Measurements from ENCODE around the gene DHX29. TPM values are rescaled to one million over a fixed set of nuclear protein-coding genes. Genes with fewer than 3 reads are reported as not detected.

DHX29 gene
- polyA plus RNA-seq, 1 donor (not counting 4 experiments of a cell fraction or from before 2014, with no cell fraction given): 18.8 TPM

- dilution Hi-C loops (cut with MboI; ENCODE audit: extremely low pct_ligation_motif_present, low sequenced_read_pairs): no loop called here
- Histone ChIP-seq H3K9me1 (ENCODE audit: control insufficient read depth, extremely low read depth, insufficient read depth, low read length) (no peaks in the 10 kb centered on the region), H3K4me1 (ENCODE audit: control insufficient read depth, extremely low read depth, insufficient read depth, low read length) (no peaks in the 10 kb centered on the region), H3K4me2 (ENCODE audit: control insufficient read depth, extremely low read depth, insufficient read depth, low read depth, low read length) (no peak overlapping the region), H3K79me2 (ENCODE audit: control insufficient read depth, insufficient read depth, low read length) (no peaks in the 10 kb centered on the region), H3K4me3 (ENCODE audit: control insufficient read depth in 2 of 3, extremely low read depth in 1 of 3, insufficient read depth in 2 of 3, low read depth in 1 of 3, low read length in 3 of 3) (no peak overlapping the region), H3K27ac (ENCODE audit: control insufficient read depth, insufficient read depth, low read length) (no peak overlapping the region), H3K36me3 (ENCODE audit: control insufficient read depth in 2 of 2, extremely low read depth in 1 of 2, insufficient read depth in 2 of 2, low read length in 2 of 2) (peaks cover 3 to 4% of the 10 kb centered on the region in 2 experiments), H3K27me3 (ENCODE audit: control insufficient read depth, extremely low read depth, insufficient read depth, low read length) (no peaks in the 10 kb centered on the region), H3K9ac (ENCODE audit: control insufficient read depth, extremely low read depth, insufficient read depth, low read length) (no peak overlapping the region), H3K9me3 (ENCODE audit: control insufficient read depth, low read depth, low read length) (no peaks in the 10 kb centered on the region), H4K20me1 (ENCODE audit: control insufficient read depth, extremely low read depth, insufficient read depth, low read length) (no peaks in the 10 kb centered on the region), H2AFZ (ENCODE audit: control insufficient read depth, low read length) (no peak overlapping the region)
- DNase-seq (ENCODE audit: low read depth, low spot score) (no peak), FAIRE-seq (no peak)
- TF ChIP-seq EZH2 (IDR thresholded peaks at IDR 0.05; ENCODE audit: low read length) (no peak), CTCF (optimal IDR thresholded peaks at IDR 0.05 in 1 of 3, IDR thresholded peaks at IDR 0.05 in 1 of 3, conservative IDR thresholded peaks at IDR 0.05 in 1 of 3; ENCODE audit: extremely low read depth in 1 of 3, insufficient read depth in 2 of 3, low read length in 3 of 3) (no peak)
Measured at GRCh38 chr5:55254802-55255201, 52.7 kb downstream of the DHX29 start.

GRCh38 chr5:55250064-55250463 is 57.4 kb downstream of the DHX29 start:
- H3K4me1 ChIP-seq (ENCODE audit: control insufficient read depth, extremely low read depth, insufficient read depth, low read length): no peaks in the 10 kb centered on the region
- H3K9me1 ChIP-seq (ENCODE audit: control insufficient read depth, extremely low read depth, insufficient read depth, low read length): no peaks in the 10 kb centered on the region
- no peaks in the 10 kb centered on the region for H3K27me3 ChIP-seq (ENCODE audit: control insufficient read depth, extremely low read depth, insufficient read depth, low read length)
- H3K79me2 ChIP-seq (ENCODE audit: control insufficient read depth, insufficient read depth, low read length): no peaks in the 10 kb centered on the region
- no peak overlapping the region for H2AFZ ChIP-seq (ENCODE audit: control insufficient read depth, low read length)
- FAIRE-seq (no peak), DNase-seq (ENCODE audit: low read depth, low spot score) (no peak)
- dilution Hi-C loops (cut with MboI; ENCODE audit: extremely low pct_ligation_motif_present, low sequenced_read_pairs): no loop called here
- H3K27ac ChIP-seq (ENCODE audit: control insufficient read depth, insufficient read depth, low read length): no peak overlapping the region
- no peak for TF ChIP-seq CTCF (optimal IDR thresholded peaks at IDR 0.05 in 1 of 3, IDR thresholded peaks at IDR 0.05 in 1 of 3, conservative IDR thresholded peaks at IDR 0.05 in 1 of 3; ENCODE audit: extremely low read depth in 1 of 3, insufficient read depth in 2 of 3, low read length in 3 of 3)
- TF ChIP-seq EZH2 (IDR thresholded peaks at IDR 0.05; ENCODE audit: low read length): no peak
- no peaks in the 10 kb centered on the region for H4K20me1 ChIP-seq (ENCODE audit: control insufficient read depth, extremely low read depth, insufficient read depth, low read length)
- no peak overlapping the region for H3K9ac ChIP-seq (ENCODE audit: control insufficient read depth, extremely low read depth, insufficient read depth, low read length)
- H3K9me3 ChIP-seq (ENCODE audit: control insufficient read depth, low read depth, low read length): no peaks in the 10 kb centered on the region
- H3K4me3 ChIP-seq (ENCODE audit: control insufficient read depth in 2 of 3, extremely low read depth in 1 of 3, insufficient read depth in 2 of 3, low read depth in 1 of 3, low read length in 3 of 3): no peak overlapping the region
- H3K36me3 ChIP-seq (ENCODE audit: control insufficient read depth in 2 of 2, extremely low read depth in 1 of 2, insufficient read depth in 2 of 2, low read length in 2 of 2): no peaks in the 10 kb centered on the region
- no peak overlapping the region for H3K4me2 ChIP-seq (ENCODE audit: control insufficient read depth, extremely low read depth, insufficient read depth, low read depth, low read length)
